ENCODE measurements around the gene CST9. TPM values are rescaled to one million over a fixed set of nuclear protein-coding genes. Genes with fewer than 3 reads are reported as not detected.

The CST9 gene
- total and polyA plus RNA-seq, 9 donors: not detected

DNA sequence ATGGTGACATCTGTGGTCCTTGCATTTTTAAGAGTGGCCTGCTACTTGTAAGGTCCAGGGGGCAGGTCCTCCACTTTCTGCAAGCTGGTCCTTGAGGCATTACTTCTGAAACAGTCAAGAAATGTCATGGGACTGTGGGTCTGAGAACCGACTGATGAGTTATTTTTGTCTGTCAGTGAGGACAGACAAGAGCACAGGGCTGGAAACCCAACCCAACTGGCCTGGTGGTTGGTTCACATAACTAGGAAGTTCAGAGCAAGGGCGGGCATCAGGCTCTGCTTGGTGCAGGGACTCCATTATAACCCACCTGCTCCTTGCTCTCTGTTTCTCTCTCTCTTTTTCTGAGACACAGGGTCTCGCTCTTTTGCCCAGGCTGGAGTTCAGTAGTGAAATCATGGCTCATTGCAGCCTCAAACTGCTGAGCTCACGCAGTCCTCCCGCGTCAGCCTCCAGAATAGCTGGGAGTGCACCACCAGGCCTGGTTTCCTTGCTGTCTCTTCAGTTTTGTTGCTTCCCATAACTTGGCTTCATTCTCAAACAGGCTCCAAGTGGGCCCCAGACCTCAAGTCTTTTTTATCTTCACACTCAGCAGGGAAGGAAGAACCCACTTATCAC, 22.8 kb upstream of the CST9 start:
- no peaks in the 10 kb centered on the region for H3K9me3 ChIP-seq

DNA sequence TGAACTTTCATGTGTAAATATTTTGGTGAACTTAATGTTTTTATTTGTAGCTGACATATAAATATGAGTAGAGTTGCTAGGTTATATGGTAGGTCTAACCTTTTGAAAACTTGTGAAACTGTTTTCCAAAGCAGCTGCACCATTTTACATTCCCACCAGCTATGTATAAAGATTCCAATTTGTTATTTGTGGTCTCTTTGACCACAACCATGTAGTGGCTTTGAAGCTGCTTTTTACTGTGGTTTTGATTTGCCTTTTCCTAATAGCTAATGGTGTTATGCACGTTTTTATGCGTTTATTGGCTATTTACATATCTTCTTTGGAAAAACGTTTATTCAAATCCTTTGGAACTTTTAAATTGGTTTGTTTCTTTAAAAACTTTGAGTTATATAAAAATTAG, 21.8 kb upstream of the CST9 start:
- no peaks in the 10 kb centered on the region for H3K36me3 ChIP-seq
- intact Hi-C loops (cut with DNase I): no loop called here
- WGBS, 3 donors: 50 to 67% (median 62%) methylated on average over 3 of the region's 3 CpGs
- H3K27ac ChIP-seq: no peak overlapping the region
- TF ChIP-seq EP300 (IDR thresholded peaks at IDR 0.05): no peak
- no peak for TF ChIP-seq POLR2A (IDR thresholded peaks at IDR 0.05)
- TF ChIP-seq, protein P1, sequence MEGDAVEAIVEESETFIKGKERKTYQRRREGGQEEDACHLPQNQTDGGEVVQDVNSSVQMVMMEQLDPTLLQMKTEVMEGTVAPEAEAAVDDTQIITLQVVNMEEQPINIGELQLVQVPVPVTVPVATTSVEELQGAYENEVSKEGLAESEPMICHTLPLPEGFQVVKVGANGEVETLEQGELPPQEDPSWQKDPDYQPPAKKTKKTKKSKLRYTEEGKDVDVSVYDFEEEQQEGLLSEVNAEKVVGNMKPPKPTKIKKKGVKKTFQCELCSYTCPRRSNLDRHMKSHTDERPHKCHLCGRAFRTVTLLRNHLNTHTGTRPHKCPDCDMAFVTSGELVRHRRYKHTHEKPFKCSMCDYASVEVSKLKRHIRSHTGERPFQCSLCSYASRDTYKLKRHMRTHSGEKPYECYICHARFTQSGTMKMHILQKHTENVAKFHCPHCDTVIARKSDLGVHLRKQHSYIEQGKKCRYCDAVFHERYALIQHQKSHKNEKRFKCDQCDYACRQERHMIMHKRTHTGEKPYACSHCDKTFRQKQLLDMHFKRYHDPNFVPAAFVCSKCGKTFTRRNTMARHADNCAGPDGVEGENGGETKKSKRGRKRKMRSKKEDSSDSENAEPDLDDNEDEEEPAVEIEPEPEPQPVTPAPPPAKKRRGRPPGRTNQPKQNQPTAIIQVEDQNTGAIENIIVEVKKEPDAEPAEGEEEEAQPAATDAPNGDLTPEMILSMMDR (IDR thresholded peaks at IDR 0.05): no peak
- peaks cover 8% of the 10 kb centered on the region for H3K4me1 ChIP-seq (ENCODE audit: insufficient read depth)
- H3K4me3 ChIP-seq: no peak overlapping the region
- no peaks in the 10 kb centered on the region for H3K27me3 ChIP-seq
- DNase-seq: no peak
- H3K9me3 ChIP-seq: no peaks in the 10 kb centered on the region

More for the DNA sequence above, 22.8 kb upstream of the CST9 start:
- TF ChIP-seq POLR2A (IDR thresholded peaks at IDR 0.05) (no peak), EP300 (IDR thresholded peaks at IDR 0.05) (no peak)
- TF ChIP-seq, protein P1 (IDR thresholded peaks at IDR 0.05): no peak
- H3K36me3 ChIP-seq: no peaks in the 10 kb centered on the region
- no peaks in the 10 kb centered on the region for H3K27me3 ChIP-seq
- H3K4me3 ChIP-seq: no peak overlapping the region
- H3K27ac ChIP-seq: no peak overlapping the region
- intact Hi-C loops (cut with DNase I): no loop called here
- H3K4me1 ChIP-seq (ENCODE audit: insufficient read depth): peaks cover 8% of the 10 kb centered on the region
- WGBS, 3 donors: 84 to 95% (median 95%) methylated on average over 6 of the region's 6 CpGs
- DNase-seq: no peak

DNA sequence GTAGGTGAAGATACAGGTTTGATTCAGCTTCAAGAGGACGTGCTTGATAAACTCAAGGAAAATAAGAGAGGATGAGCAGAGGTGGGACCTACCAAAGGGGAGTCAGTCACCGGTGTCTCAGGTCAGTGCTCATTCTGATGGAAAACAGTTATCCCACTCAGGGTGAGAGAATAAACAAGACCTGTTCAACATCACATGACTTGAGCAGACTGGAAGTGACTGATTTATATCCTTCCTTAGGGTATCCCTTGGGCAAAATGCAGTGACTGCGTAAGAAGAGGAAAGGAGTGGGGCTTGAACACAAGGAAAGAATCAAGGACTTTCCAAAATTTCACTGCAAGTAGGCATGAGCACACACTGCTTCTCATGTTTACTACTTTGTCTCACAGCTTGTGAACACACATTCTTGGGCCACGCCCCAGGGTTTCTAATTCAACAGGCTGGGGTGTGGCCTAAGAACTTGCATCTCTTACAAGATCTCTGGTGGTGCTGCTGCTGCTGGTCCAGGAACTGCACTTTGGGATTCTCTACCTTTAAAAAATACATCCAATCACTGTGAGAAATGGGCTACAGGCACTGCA, 20.4 kb upstream of the CST9 start:
- intact Hi-C loops (cut with DNase I): no loop called here
- Histone ChIP-seq H3K27ac (no peak overlapping the region), H3K27me3 (no peaks in the 10 kb centered on the region), H3K4me1 (ENCODE audit: insufficient read depth) (peaks cover 8% of the 10 kb centered on the region), H3K9me3 (no peaks in the 10 kb centered on the region), H3K36me3 (no peaks in the 10 kb centered on the region), H3K4me3 (no peak overlapping the region)
- TF ChIP-seq POLR2A (IDR thresholded peaks at IDR 0.05) (no peak), EP300 (IDR thresholded peaks at IDR 0.05) (no peak)
- TF ChIP-seq, protein P1 (IDR thresholded peaks at IDR 0.05): no peak
- DNase-seq: no peak
- WGBS, 3 donors: 50 to 74% (median 51%) methylated on average over 4 of the region's 4 CpGs

DNA sequence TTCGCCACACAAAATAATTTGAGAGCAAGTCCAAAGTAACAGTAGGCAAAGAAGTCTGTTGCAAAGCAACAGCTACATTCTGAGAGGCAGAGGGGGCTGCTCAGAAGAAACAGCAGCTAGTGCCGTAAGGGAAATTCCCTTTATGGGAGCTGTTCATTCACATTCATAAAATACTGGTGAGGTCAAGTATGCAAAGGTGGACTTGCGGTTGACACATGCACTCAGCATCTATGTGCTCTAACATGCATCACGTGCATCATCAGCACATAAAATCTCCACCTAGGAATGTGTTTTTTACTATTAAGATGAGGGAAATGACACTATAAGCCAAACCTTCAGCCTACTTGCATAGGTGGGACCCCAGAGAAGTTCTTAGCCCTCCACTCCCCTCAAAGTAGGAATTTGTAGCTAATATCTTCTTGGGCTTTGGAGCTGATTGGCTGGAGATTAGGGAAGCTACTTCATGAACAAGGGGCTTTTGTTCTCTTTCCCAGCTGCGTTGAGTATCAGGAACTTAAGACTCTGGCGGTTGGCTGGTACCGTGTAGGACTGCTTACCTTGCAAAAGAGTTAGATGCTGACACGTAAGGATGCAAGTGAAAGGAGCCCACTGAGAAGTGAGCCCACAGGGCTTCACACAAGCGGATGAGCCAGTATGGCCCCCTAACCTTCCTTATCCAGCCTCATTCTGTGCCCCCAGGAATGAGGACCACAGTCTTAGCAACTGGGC, 19.7 kb upstream of the CST9 start:
- no peak overlapping the region for H3K4me3 ChIP-seq
- H3K9me3 ChIP-seq: no peaks in the 10 kb centered on the region
- TF ChIP-seq, protein P1 (IDR thresholded peaks at IDR 0.05): no peak
- TF ChIP-seq EP300 (IDR thresholded peaks at IDR 0.05) (no peak), POLR2A (IDR thresholded peaks at IDR 0.05) (no peak)
- intact Hi-C loops (cut with DNase I): no loop called here
- WGBS, 3 donors: 80 to 86% (median 83%) methylated on average over 9 of the region's 9 CpGs
- H3K27ac ChIP-seq: no peak overlapping the region
- H3K36me3 ChIP-seq: no peaks in the 10 kb centered on the region
- no peak for DNase-seq
- no peaks in the 10 kb centered on the region for H3K27me3 ChIP-seq
- peaks cover 8% of the 10 kb centered on the region for H3K4me1 ChIP-seq (ENCODE audit: insufficient read depth)

All from ovary (tissue), 9 donors.